Measurements from ENCODE around the gene STRIP1.

The STRIP1 gene

GRCh38 chr1:110064576-110065337, 30.3 kb downstream of the STRIP1 start:
- H3K36me3 ChIP-seq (ENCODE audit: low read length), result no peaks in the 10 kb centered on the region
- H3F3A ChIP-seq (ENCODE audit: insufficient read depth), result no peaks in the 10 kb centered on the region
- no peaks in the 10 kb centered on the region for H3K9me2 ChIP-seq (replicated peaks; ENCODE audit: insufficient read depth, low read length)
- H3K9me3 ChIP-seq (ENCODE audit: insufficient read depth, low read length), result no peaks in the 10 kb centered on the region
- H3K9ac ChIP-seq (ENCODE audit: low read length), result no peak overlapping the region
- H4K20me1 ChIP-seq (ENCODE audit: low read depth, low read length), result no peaks in the 10 kb centered on the region
- no peaks in the 10 kb centered on the region for H3K27me3 ChIP-seq (ENCODE audit: low read length)
- H3K4me2 ChIP-seq (ENCODE audit: low read depth, low read length, poor library complexity, severe bottlenecking), result no peak overlapping the region
- H3K79me2 ChIP-seq (ENCODE audit: insufficient read depth, low read length), result no peaks in the 10 kb centered on the region
- H2AFZ ChIP-seq (ENCODE audit: low read depth, low read length, severe bottlenecking), result no peak overlapping the region
- no peak overlapping the region for H3K27ac ChIP-seq (ENCODE audit: low read depth, low read length)
- no peak overlapping the region for H3K4me3 ChIP-seq (ENCODE audit: insufficient read depth, low read length, poor library complexity, severe bottlenecking)
- TF ChIP-seq CTCF (IDR thresholded peaks at IDR 0.05; ENCODE audit: insufficient read depth, low read length, poor library complexity, severe bottlenecking) (no peak), EZH2phosphoT487 (conservative IDR thresholded peaks at IDR 0.05; ENCODE audit: low read length) (no peak)

GRCh38 chr1:110065841-110066240, 31.4 kb downstream of the STRIP1 start:
- no peak overlapping the region for H3K4me3 ChIP-seq (ENCODE audit: insufficient read depth, low read length, poor library complexity, severe bottlenecking)
- H3K27ac ChIP-seq (ENCODE audit: low read depth, low read length), result no peak overlapping the region
- no peak overlapping the region for H3K9ac ChIP-seq (ENCODE audit: low read length)
- no peaks in the 10 kb centered on the region for H3K79me2 ChIP-seq (ENCODE audit: insufficient read depth, low read length)
- H3K9me2 ChIP-seq (replicated peaks; ENCODE audit: insufficient read depth, low read length), result no peaks in the 10 kb centered on the region
- no peaks in the 10 kb centered on the region for H3K36me3 ChIP-seq (ENCODE audit: low read length)
- TF ChIP-seq CTCF (IDR thresholded peaks at IDR 0.05; ENCODE audit: insufficient read depth, low read length, poor library complexity, severe bottlenecking) (no peak), EZH2phosphoT487 (conservative IDR thresholded peaks at IDR 0.05; ENCODE audit: low read length) (no peak)
- H3K9me3 ChIP-seq (ENCODE audit: insufficient read depth, low read length), result no peaks in the 10 kb centered on the region
- no peaks in the 10 kb centered on the region for H3F3A ChIP-seq (ENCODE audit: insufficient read depth)
- H4K20me1 ChIP-seq (ENCODE audit: low read depth, low read length), result no peaks in the 10 kb centered on the region
- H3K4me2 ChIP-seq (ENCODE audit: low read depth, low read length, poor library complexity, severe bottlenecking), result no peak overlapping the region
- no peaks in the 10 kb centered on the region for H3K27me3 ChIP-seq (ENCODE audit: low read length)
- H2AFZ ChIP-seq (ENCODE audit: low read depth, low read length, severe bottlenecking), result no peak overlapping the region

- no peaks in the 10 kb centered on the region for H3K9me3 ChIP-seq (ENCODE audit: insufficient read depth, low read length)
- no peaks in the 10 kb centered on the region for H3K27me3 ChIP-seq (ENCODE audit: low read length)
- no peak overlapping the region for H3K4me2 ChIP-seq (ENCODE audit: low read depth, low read length, poor library complexity, severe bottlenecking)
- no peak overlapping the region for H3K27ac ChIP-seq (ENCODE audit: low read depth, low read length)
- no peak for TF ChIP-seq CTCF (IDR thresholded peaks at IDR 0.05; ENCODE audit: insufficient read depth, low read length, poor library complexity, severe bottlenecking)
- no peak for TF ChIP-seq EZH2phosphoT487 (conservative IDR thresholded peaks at IDR 0.05; ENCODE audit: low read length)
- H3K79me2 ChIP-seq (ENCODE audit: insufficient read depth, low read length), result no peaks in the 10 kb centered on the region
- no peaks in the 10 kb centered on the region for H3F3A ChIP-seq (ENCODE audit: insufficient read depth)
- H4K20me1 ChIP-seq (ENCODE audit: low read depth, low read length), result no peaks in the 10 kb centered on the region
- H3K36me3 ChIP-seq (ENCODE audit: low read length), result no peaks in the 10 kb centered on the region
- H2AFZ ChIP-seq (ENCODE audit: low read depth, low read length, severe bottlenecking), result no peak overlapping the region
- H3K9me2 ChIP-seq (replicated peaks; ENCODE audit: insufficient read depth, low read length), result no peaks in the 10 kb centered on the region
- H3K9ac ChIP-seq (ENCODE audit: low read length), result no peak overlapping the region
- no peak overlapping the region for H3K4me3 ChIP-seq (ENCODE audit: insufficient read depth, low read length, poor library complexity, severe bottlenecking)
Measured at GRCh38 chr1:110067479-110067892, 33.1 kb downstream of the STRIP1 start.

Measured in SU-DHL-6 (cell line).